ENCODE results near the gene SACM1L.
A peak's percentile ranks its signal among the peaks of the same experiment; 100 is the strongest.

The SACM1L gene

GRCh38 chr3:45737234-45737633, 48.0 kb downstream of the SACM1L start:
- no peak overlapping the region for H3K4me2 ChIP-seq (ENCODE audit: low read depth, low read length)
- H3K27me3 ChIP-seq (replicated peaks; ENCODE audit: insufficient read depth, low read length) = no peaks in the 10 kb centered on the region
- no peak overlapping the region for H3K9ac ChIP-seq (ENCODE audit: low read length)
- peaks cover 15% of the 10 kb centered on the region for H3K4me1 ChIP-seq (ENCODE audit: low read length)
- H3K27ac ChIP-seq (ENCODE audit: low read length) = no peak overlapping the region
- H3K79me2 ChIP-seq (ENCODE audit: low read length) = no peaks in the 10 kb centered on the region
- no peaks in the 10 kb centered on the region for H3K9me2 ChIP-seq (replicated peaks; ENCODE audit: insufficient read depth, low read length)
- peaks cover 8% of the 10 kb centered on the region; the same call in 1 of the 2 replicates for H3K36me3 ChIP-seq (replicated peaks; ENCODE audit: insufficient read depth, low read length)
- no peaks in the 10 kb centered on the region for H3F3A ChIP-seq (ENCODE audit: insufficient read depth, low read length)
- DNase-seq = no peak
- H2AFZ ChIP-seq (ENCODE audit: low read length) = no peak overlapping the region
- no peaks in the 10 kb centered on the region for H3K9me3 ChIP-seq (replicated peaks; ENCODE audit: insufficient read depth, low read length)
- H4K20me1 ChIP-seq (ENCODE audit: insufficient read depth, low read length) = no peaks in the 10 kb centered on the region
- no peak overlapping the region for H3K4me3 ChIP-seq (ENCODE audit: low read length)
- TF ChIP-seq EZH2 (optimal IDR thresholded peaks at IDR 0.05; ENCODE audit: low read depth, low read length) (no peak), EZH2phosphoT487 (IDR thresholded peaks at IDR 0.05; ENCODE audit: low read length) (no peak), CTCF (IDR thresholded peaks at IDR 0.05; ENCODE audit: low read length) (no peak)

- Histone ChIP-seq H3K9me2 (replicated peaks; ENCODE audit: insufficient read depth, low read length) (no peaks in the 10 kb centered on the region), H2AFZ (ENCODE audit: low read length) (no peak overlapping the region), H3K9me3 (replicated peaks; ENCODE audit: insufficient read depth, low read length) (no peaks in the 10 kb centered on the region), H3K79me2 (ENCODE audit: low read length) (no peaks in the 10 kb centered on the region), H3K27me3 (replicated peaks; ENCODE audit: insufficient read depth, low read length) (no peaks in the 10 kb centered on the region), H3K4me3 (ENCODE audit: low read length) (no peak overlapping the region), H3K4me2 (ENCODE audit: low read depth, low read length) (no peak overlapping the region), H3K9ac (ENCODE audit: low read length) (no peak overlapping the region), H3K4me1 (ENCODE audit: low read length) (peaks cover 15% of the 10 kb centered on the region), H3K27ac (ENCODE audit: low read length) (no peak overlapping the region), H4K20me1 (ENCODE audit: insufficient read depth, low read length) (no peaks in the 10 kb centered on the region), H3F3A (ENCODE audit: insufficient read depth, low read length) (no peaks in the 10 kb centered on the region), H3K36me3 (replicated peaks; ENCODE audit: insufficient read depth, low read length) (peaks cover 12% of the 10 kb centered on the region; the same call in 1 of the 2 replicates)
- DNase-seq = no peak
- TF ChIP-seq CTCF (IDR thresholded peaks at IDR 0.05; ENCODE audit: low read length) (no peak), EZH2phosphoT487 (IDR thresholded peaks at IDR 0.05; ENCODE audit: low read length) (no peak), EZH2 (optimal IDR thresholded peaks at IDR 0.05; ENCODE audit: low read depth, low read length) (no peak)
These were observed 50.8 kb downstream of the SACM1L start for GRCh38 chr3:45739991-45740390.

- peaks cover 12% of the 10 kb centered on the region; the same call in 1 of the 2 replicates for H3K36me3 ChIP-seq (replicated peaks; ENCODE audit: insufficient read depth, low read length)
- no peaks in the 10 kb centered on the region for H3F3A ChIP-seq (ENCODE audit: insufficient read depth, low read length)
- H3K4me2 ChIP-seq (ENCODE audit: low read depth, low read length) = peak overlapping the region; percentile 8; the same call in 1 of the 2 replicates
- no peak overlapping the region for H2AFZ ChIP-seq (ENCODE audit: low read length)
- DNase-seq = no peak
- H3K79me2 ChIP-seq (ENCODE audit: low read length) = no peaks in the 10 kb centered on the region
- H3K9me2 ChIP-seq (replicated peaks; ENCODE audit: insufficient read depth, low read length) = no peaks in the 10 kb centered on the region
- H3K9ac ChIP-seq (ENCODE audit: low read length) = no peak overlapping the region
- H3K4me3 ChIP-seq (ENCODE audit: low read length) = no peak overlapping the region
- no peak overlapping the region for H3K27ac ChIP-seq (ENCODE audit: low read length)
- H3K9me3 ChIP-seq (replicated peaks; ENCODE audit: insufficient read depth, low read length) = no peaks in the 10 kb centered on the region
- no peaks in the 10 kb centered on the region for H3K27me3 ChIP-seq (replicated peaks; ENCODE audit: insufficient read depth, low read length)
- peaks cover 15% of the 10 kb centered on the region for H3K4me1 ChIP-seq (ENCODE audit: low read length)
- H4K20me1 ChIP-seq (ENCODE audit: insufficient read depth, low read length) = no peaks in the 10 kb centered on the region
- TF ChIP-seq EZH2 (optimal IDR thresholded peaks at IDR 0.05; ENCODE audit: low read depth, low read length) (no peak), EZH2phosphoT487 (IDR thresholded peaks at IDR 0.05; ENCODE audit: low read length) (no peak), CTCF (IDR thresholded peaks at IDR 0.05; ENCODE audit: low read length) (no peak)
These were observed 52.1 kb downstream of the SACM1L start for GRCh38 chr3:45741247-45741646.

All from MM.1S (cell line).